Sigmoid colon (tissue), 7 donors: Measurements from ENCODE around the gene GNPNAT1. TPM values are rescaled to one million over a fixed set of nuclear protein-coding genes. Genes with fewer than 3 reads are reported as not detected.
A peak's percentile ranks its signal among the peaks of the same experiment; 100 is the strongest.

Experiments
- DNase-seq: peaks from one replicate; pipeline ENCODE4 v3.0.0-alpha.2; 2019
- H3K27ac ChIP-seq, 4 donors: fragments of 200-600 bp; sonication (generic); one replicate each; pipeline ENCODE4 v1.5.1; 2016 to 2019; ENCODE audit warnings: mild to moderate bottlenecking in 1 of 4
- H3K27me3 ChIP-seq, 3 donors: fragments of 200-600 bp; sonication (generic); one replicate each; pipeline ENCODE4 v1.5.1; 2019; ENCODE audit warnings: mild to moderate bottlenecking in 1 of 3
- H3K36me3 ChIP-seq, 4 donors: fragments of 200-600 bp; sonication (generic); one replicate each; pipeline ENCODE4 v1.5.1; 2016 to 2019
- H3K4me1 ChIP-seq, 4 donors: fragments of 200-600 bp; sonication (generic); one replicate each; pipeline ENCODE4 v1.5.1; 2017 to 2019
- H3K4me3 ChIP-seq, 4 donors: fragments of 200-600 bp; sonication (generic); one replicate each; pipeline ENCODE4 v1.5.1; 2017 to 2019; ENCODE audit warnings: mild to moderate bottlenecking in 2 of 4, moderate library complexity in 1 of 4
- H3K9me3 ChIP-seq, 4 donors: fragments of 200-600 bp in 3 of 4; sonication (generic) in 3 of 4; one replicate each; pipeline versions ENCODE4 v1.5.1 to v1.6.1; 2013 to 2019
- CTCF ChIP-seq, 4 experiments: fragments of 450-650 bp in 3 of 4; fragments of 200-600 bp in 1 of 4; IDR thresholded peaks; one replicate each; pipeline ENCODE4 v1.5.1; 2016 to 2019; ENCODE audit warnings: antibody characterized with exemption in 4 of 4, mild to moderate bottlenecking in 3 of 4, moderate library complexity in 2 of 4
- EP300 ChIP-seq, 4 donors: sonication (generic); formaldehyde crosslinking; IDR thresholded peaks; one replicate each; pipeline ENCODE4 v1.6.1; 2017; ENCODE audit warnings: antibody characterized with exemption in 4 of 4
- POLR2A ChIP-seq, 2 donors: fragments of 450-650 bp; IDR thresholded peaks; one replicate each; pipeline ENCODE4 v1.6.1; 2016; ENCODE audit warnings: antibody characterized with exemption in 2 of 2, mild to moderate bottlenecking in 2 of 2, moderate library complexity in 2 of 2
- POLR2AphosphoS5 ChIP-seq, 4 donors: sonication (generic); formaldehyde crosslinking; IDR thresholded peaks; one replicate each; pipeline ENCODE4 v1.6.1; 2017; ENCODE audit warnings: antibody characterized with exemption in 4 of 4
- WGBS, 2 donors: extraction: QIAGEN DNeasy Blood & Tissue Kit; methylation state at CpG; one replicate each; pipeline ENCODE4 v1.1.7; 2013; 5-methylcytosine and 5-hydroxymethylcytosine counted together
- intact Hi-C: fragments of 100-400 bp; cut with DNase I; formaldehyde crosslinking; loops from one replicate; pipeline ENCODE4 v1.15.1; 2023
- polyA plus RNA-seq, 3 donors: library from polyadenylated mRNA; stranded (reverse); fragments of 200-250 nt; gene quantifications; one replicate each; pipeline ENCODE4 v1.2.3, GENCODE V29; 2013
- total RNA-seq, 4 donors: library from RNA; depleted of rRNA; stranded (reverse); fragments of >200 nt; gene quantifications; one replicate each; pipeline ENCODE4 v1.1.0, GENCODE V29; 2016
- donor health status: healthy with polysubstance abuse.
- donor health status: Bipolar disorder and iron deficiency.
- donor health status: healthy.

GNPNAT1 gene
- total and polyA plus RNA-seq, 7 donors = 13.3 to 34.9 (median 18.8) TPM

GRCh38 chr14:52755607-52756316 is 35.6 kb downstream of the GNPNAT1 start:
- intact Hi-C loops = no loop called here
- Histone ChIP-seq H3K27ac (no peak overlapping the region), H3K9me3 (no peaks in the 10 kb centered on the region), H3K36me3 (peaks cover 0 to 44% (median under 1%) of the 10 kb centered on the region in 4 donors), H3K4me3 (no peak overlapping the region), H3K4me1 (no peaks in the 10 kb centered on the region), H3K27me3 (no peaks in the 10 kb centered on the region)
- no peak for DNase-seq
- WGBS, 2 donors = 60 to 83% methylated on average over 5 of the region's 5 CpGs
- no peak for TF ChIP-seq POLR2AphosphoS5 (IDR thresholded peaks at IDR 0.05)

DNA sequence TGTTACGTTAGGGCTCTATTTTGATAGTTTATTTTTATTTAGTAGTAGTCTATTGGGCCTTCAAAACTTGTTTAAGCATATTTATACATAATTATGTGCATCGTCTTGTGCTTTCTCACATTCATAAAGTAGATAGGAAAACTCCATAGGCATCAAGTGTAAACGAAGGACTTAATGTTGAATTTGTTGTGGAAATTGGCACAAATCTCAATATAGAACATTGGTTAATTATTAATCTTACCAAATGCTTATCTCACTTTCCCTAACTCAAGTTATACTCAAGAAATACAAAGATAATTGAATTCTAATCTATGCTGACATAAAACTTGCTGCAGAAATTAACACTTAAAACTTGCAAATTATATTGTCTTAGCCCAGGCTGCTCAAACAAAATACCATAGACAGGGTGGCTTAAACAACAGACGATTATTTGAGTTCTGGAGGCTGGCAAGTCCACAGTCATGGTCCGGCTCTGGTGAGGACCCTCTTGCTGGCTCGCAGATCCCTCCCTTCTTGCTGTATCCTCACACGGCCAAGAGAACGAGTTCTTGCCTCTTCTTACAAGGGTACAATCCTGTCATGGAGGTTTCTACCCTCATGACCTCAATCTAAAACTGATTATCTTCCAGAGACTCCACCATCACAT is 42.6 kb downstream of the GNPNAT1 start:
- H3K27ac ChIP-seq = no peak overlapping the region
- intact Hi-C loops = no loop called here
- H3K4me1 ChIP-seq = no peaks in the 10 kb centered on the region
- no peak for DNase-seq
- TF ChIP-seq CTCF (IDR thresholded peaks at IDR 0.05) (no peak), EP300 (IDR thresholded peaks at IDR 0.05) (no peak)
- H3K36me3 ChIP-seq = peaks cover 0 to 68% (median 0%) of the 10 kb centered on the region in 4 donors
- H3K27me3 ChIP-seq = no peaks in the 10 kb centered on the region
- WGBS, 2 donors = 61 to 87% methylated on average over 8 of the region's 8 CpGs
- H3K4me3 ChIP-seq = no peak overlapping the region
- no peaks in the 10 kb centered on the region for H3K9me3 ChIP-seq

- intact Hi-C loops = no loop called here
- peak overlapping the region in 1 of 4 donors; percentile 29 for H3K27ac ChIP-seq
Measured at GRCh38 chr14:52741865-52742264, 49.5 kb downstream of the GNPNAT1 start.

GRCh38 chr14:52740751-52741150 is 50.7 kb downstream of the GNPNAT1 start:
- no peaks in the 10 kb centered on the region for H3K27me3 ChIP-seq
- no peaks in the 10 kb centered on the region for H3K4me1 ChIP-seq
- H3K36me3 ChIP-seq = peaks cover 0 to 5% (median 0%) of the 10 kb centered on the region in 4 donors
- DNase-seq = no peak
- intact Hi-C loops = no loop called here
- no peak overlapping the region for H3K27ac ChIP-seq
- H3K4me3 ChIP-seq = no peak overlapping the region
- WGBS, 2 donors = 91 to 97% methylated on average over 1 of the region's 1 CpG
- TF ChIP-seq CTCF (IDR thresholded peaks at IDR 0.05) (no peak), POLR2A (IDR thresholded peaks at IDR 0.05) (no peak), POLR2AphosphoS5 (IDR thresholded peaks at IDR 0.05) (no peak), EP300 (IDR thresholded peaks at IDR 0.05) (no peak)
- no peaks in the 10 kb centered on the region for H3K9me3 ChIP-seq

More at GRCh38 chr14:52741865-52742264, 49.5 kb downstream of the GNPNAT1 start:
- TF ChIP-seq POLR2A (IDR thresholded peaks at IDR 0.05) (no peak), CTCF (IDR thresholded peaks at IDR 0.05) (no peak), POLR2AphosphoS5 (IDR thresholded peaks at IDR 0.05) (no peak), EP300 (IDR thresholded peaks at IDR 0.05) (no peak)
- Histone ChIP-seq H3K4me1 (no peaks in the 10 kb centered on the region), H3K4me3 (no peak overlapping the region), H3K36me3 (peaks cover 0 to 11% (median 0%) of the 10 kb centered on the region in 4 donors), H3K9me3 (no peaks in the 10 kb centered on the region), H3K27me3 (no peaks in the 10 kb centered on the region)
- no peak for DNase-seq

- intact Hi-C loops = no loop called here
- Histone ChIP-seq H3K27ac (no peak overlapping the region), H3K4me3 (no peak overlapping the region), H3K27me3 (no peaks in the 10 kb centered on the region), H3K4me1 (no peaks in the 10 kb centered on the region), H3K36me3 (no peaks in the 10 kb centered on the region), H3K9me3 (no peaks in the 10 kb centered on the region)
- TF ChIP-seq POLR2AphosphoS5 (IDR thresholded peaks at IDR 0.05) = no peak
- TF ChIP-seq EP300 (IDR thresholded peaks at IDR 0.05) = no peak
- no peak for TF ChIP-seq CTCF (IDR thresholded peaks at IDR 0.05)
- TF ChIP-seq POLR2A (IDR thresholded peaks at IDR 0.05) = no peak
- no peak for DNase-seq
Measured at GRCh38 chr14:52738409-52738808, 53.0 kb downstream of the GNPNAT1 start.
